Lower leg skin (tissue), 4 donors: Measurements from ENCODE around the gene DEXI. TPM values are rescaled to one million over a fixed set of nuclear protein-coding genes. Genes with fewer than 3 reads are reported as not detected.
"Not testable (repeated sequence)": the region's sequence is repeated elsewhere in the genome, so short reads cannot be mapped to it uniquely, and the experiment has no call there.

Source experiments
- DNase-seq, 2 donors: peaks; one replicate each; pipeline ENCODE4 v3.0.0-alpha.2; 2019; ENCODE audit warnings: low spot score in 2 of 2
- H3K4me3 ChIP-seq: fragments of 200-600 bp; sonication (generic); 2 replicates; pipeline ENCODE4 v1.5.1; 2017; ENCODE audit warnings: mild to moderate bottlenecking, low read depth; ENCODE audit not compliant: poor library complexity, severe bottlenecking
- CTCF ChIP-seq, 3 donors: fragments of 450-650 bp; IDR thresholded peaks; one replicate each; pipeline ENCODE4 v1.5.1; 2016; ENCODE audit warnings: antibody characterized with exemption in 3 of 3, mild to moderate bottlenecking in 3 of 3, moderate library complexity in 2 of 3
- POLR2A ChIP-seq, 2 donors: fragments of 450-650 bp; IDR thresholded peaks; one replicate each; pipeline ENCODE4 v1.6.1; 2016 to 2017; ENCODE audit warnings: antibody characterized with exemption in 2 of 2, mild to moderate bottlenecking in 1 of 2, moderate library complexity in 1 of 2
- WGBS, 2 donors: methylation state at CpG; one replicate each; pipeline ENCODE4 v1.1.5; 2018; 5-methylcytosine and 5-hydroxymethylcytosine counted together
- intact Hi-C: fragments of 100-400 bp; cut with DNase I; formaldehyde crosslinking; loops from one replicate; pipeline ENCODE4 v1.15.0; 2023; ENCODE audit warnings: low total_unique reads
- total RNA-seq, 4 donors: library from RNA; depleted of rRNA; stranded (reverse); fragments of >200 nt; gene quantifications; one replicate each; pipeline ENCODE4 v1.1.0, GENCODE V29; 2016

Gene DEXI
- total RNA-seq, 4 donors from 2014 or later = 38.1 to 63.6 (median 58.9) TPM

- intact Hi-C loops = no loop called here
- no peak for TF ChIP-seq POLR2A (IDR thresholded peaks at IDR 0.05)
- no peak for TF ChIP-seq CTCF (IDR thresholded peaks at IDR 0.05)
- H3K4me3 ChIP-seq = peak overlapping the region; percentile 97
- DNase-seq = no peak
- WGBS, 2 donors = 34 to 35% methylated on average over 14 of the region's 14 CpGs
These were observed 3.0 kb upstream of the DEXI start for GRCh38 chr16:10945065-10945787.

GRCh38 chr16:10944249-10945064 lies 2.2 kb upstream of the DEXI start, which contains the start of gene CLEC16A:
Gene CLEC16A, plus strand, starts transcription at chr16:10944564. Its CDS starts 154 bp downstream, at chr16:10944718.
- intact Hi-C loops = no loop called here
- TF ChIP-seq POLR2A (IDR thresholded peaks at IDR 0.05) (no peak), CTCF (IDR thresholded peaks at IDR 0.05) (peak in 1 of 3 donors; percentile 23)

GRCh38 chr16:10943064-10943353 lies 741 bp upstream of the DEXI start:
- TF ChIP-seq POLR2A (IDR thresholded peaks at IDR 0.05) = no peak
- no peak for TF ChIP-seq CTCF (IDR thresholded peaks at IDR 0.05)
- no peak for DNase-seq
- H3K4me3 ChIP-seq = no peak overlapping the region
- intact Hi-C loops = no loop called here
- WGBS, 2 donors = 70 to 78% methylated on average over 7 of the region's 7 CpGs

More at GRCh38 chr16:10944249-10945064, 2.2 kb upstream of the DEXI start, which contains the start of gene CLEC16A:
- peak within 1 kb of the TSS; percentile 97 for H3K4me3 ChIP-seq
- peak; percentile 97 to 99 for DNase-seq
- 0% methylated on average over 25 to 76 of the region's 86 CpGs for WGBS, 2 donors

GRCh38 chr16:10941935-10942351 lies 325 bp downstream of the DEXI start:
- intact Hi-C loops, DNase-seq: not testable (repeated sequence)
- 0% methylated on average over 14 to 34 of the region's 52 CpGs for WGBS, 2 donors
- peak overlapping the region; percentile 63 for H3K4me3 ChIP-seq

- no peak for DNase-seq
- TF ChIP-seq CTCF (IDR thresholded peaks at IDR 0.05) (no peak), POLR2A (IDR thresholded peaks at IDR 0.05) (no peak)
- intact Hi-C loops = no loop called here
- H3K4me3 ChIP-seq = peak overlapping the region; percentile 63
- WGBS, 2 donors = 3 to 8% methylated on average over 11 to 32 of the region's 36 CpGs
These were observed 938 bp downstream of the DEXI start for GRCh38 chr16:10941127-10941933.
